ENCODE results near the gene GAS7.

GAS7 gene

DNA sequence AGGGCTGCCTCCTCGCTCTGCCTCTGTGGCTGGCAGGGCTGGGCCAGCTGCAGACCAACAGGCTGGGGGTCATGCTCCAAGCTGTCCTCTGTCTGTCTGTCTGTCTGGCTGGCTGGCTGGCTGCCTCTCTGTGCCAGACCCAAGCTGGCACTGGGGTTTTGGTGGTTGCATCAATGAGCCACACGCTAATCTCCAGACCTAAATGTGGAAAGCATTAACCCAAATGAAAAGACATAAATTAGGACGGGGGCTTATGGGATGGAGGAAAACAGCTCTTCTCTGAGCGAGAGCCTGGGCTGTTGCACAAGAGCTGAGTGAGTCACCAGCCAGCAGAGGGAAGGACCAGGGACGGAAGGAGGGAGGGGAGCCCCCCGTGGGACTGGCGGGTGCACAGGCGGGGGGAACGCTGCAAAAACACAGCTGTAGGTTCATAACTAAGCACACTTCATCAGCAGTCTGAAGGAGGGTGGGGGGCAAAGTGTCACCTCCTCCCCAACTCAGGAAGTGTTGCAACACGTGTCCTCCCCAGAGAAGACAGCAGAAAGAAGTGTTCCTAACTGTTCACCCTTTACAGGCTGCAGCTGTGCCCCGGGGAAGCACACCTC lies 83.4 kb downstream of the GAS7 start (continued):
- TF ChIP-seq BACH2 (CRISPR knock-in tag; IDR thresholded peaks at IDR 0.05; ENCODE audit: borderline replicate concordance): no peak

- no peak for ATAC-seq
These were observed 85.4 kb downstream of the GAS7 start for GRCh38 chr17:10112962-10113361.

GRCh38 chr17:10111907-10112452 lies 86.4 kb downstream of the GAS7 start:
- no peak for ATAC-seq
- TF ChIP-seq RARB (CRISPR knock-in tag; IDR thresholded peaks at IDR 0.05) (no peak), ARNTL (CRISPR knock-in tag; IDR thresholded peaks at IDR 0.05; ENCODE audit: borderline replicate concordance, low read depth) (no peak), PATZ1 (CRISPR knock-in tag; IDR thresholded peaks at IDR 0.05; ENCODE audit: borderline replicate concordance) (no peak), ZC3H10 (CRISPR knock-in tag; IDR thresholded peaks at IDR 0.05) (no peak), GLIS3 (CRISPR knock-in tag; IDR thresholded peaks at IDR 0.05) (no peak), ESRRG (CRISPR knock-in tag; IDR thresholded peaks at IDR 0.05) (no peak), CSRNP3 (CRISPR knock-in tag; IDR thresholded peaks at IDR 0.05) (no peak), TCF4 (CRISPR knock-in tag; IDR thresholded peaks at IDR 0.05; ENCODE audit: borderline replicate concordance) (no peak), SNAI2 (CRISPR knock-in tag; IDR thresholded peaks at IDR 0.05) (no peak), ISL1 (CRISPR knock-in tag; IDR thresholded peaks at IDR 0.05) (no peak), CSDC2 (CRISPR knock-in tag; IDR thresholded peaks at IDR 0.05) (no peak), TSHZ2 (CRISPR knock-in tag; IDR thresholded peaks at IDR 0.05) (no peak), ZNF565 (CRISPR knock-in tag; conservative IDR thresholded peaks at IDR 0.05; ENCODE audit: low read depth) (no peak), ZFP30 (CRISPR knock-in tag; IDR thresholded peaks at IDR 0.05) (no peak), PPARA (CRISPR knock-in tag; IDR thresholded peaks at IDR 0.05; ENCODE audit: borderline replicate concordance) (no peak)

More at GRCh38 chr17:10112962-10113361, 85.4 kb downstream of the GAS7 start:
- TF ChIP-seq ZNF8 (CRISPR knock-in tag; IDR thresholded peaks at IDR 0.05): no peak
- no peak for TF ChIP-seq ZNF565 (CRISPR knock-in tag; conservative IDR thresholded peaks at IDR 0.05; ENCODE audit: low read depth)
- TF ChIP-seq ZC3H10 (CRISPR knock-in tag; IDR thresholded peaks at IDR 0.05): no peak
- no peak for TF ChIP-seq CSRNP3 (CRISPR knock-in tag; IDR thresholded peaks at IDR 0.05)
- no peak for TF ChIP-seq BACH2 (CRISPR knock-in tag; IDR thresholded peaks at IDR 0.05; ENCODE audit: borderline replicate concordance)
- no peak for TF ChIP-seq GLIS3 (CRISPR knock-in tag; IDR thresholded peaks at IDR 0.05)
- TF ChIP-seq RARB (CRISPR knock-in tag; IDR thresholded peaks at IDR 0.05): no peak
- TF ChIP-seq CREB5 (CRISPR knock-in tag; IDR thresholded peaks at IDR 0.05; ENCODE audit: low read depth): no peak
- no peak for TF ChIP-seq ISL1 (CRISPR knock-in tag; IDR thresholded peaks at IDR 0.05)
- TF ChIP-seq, protein P1, sequence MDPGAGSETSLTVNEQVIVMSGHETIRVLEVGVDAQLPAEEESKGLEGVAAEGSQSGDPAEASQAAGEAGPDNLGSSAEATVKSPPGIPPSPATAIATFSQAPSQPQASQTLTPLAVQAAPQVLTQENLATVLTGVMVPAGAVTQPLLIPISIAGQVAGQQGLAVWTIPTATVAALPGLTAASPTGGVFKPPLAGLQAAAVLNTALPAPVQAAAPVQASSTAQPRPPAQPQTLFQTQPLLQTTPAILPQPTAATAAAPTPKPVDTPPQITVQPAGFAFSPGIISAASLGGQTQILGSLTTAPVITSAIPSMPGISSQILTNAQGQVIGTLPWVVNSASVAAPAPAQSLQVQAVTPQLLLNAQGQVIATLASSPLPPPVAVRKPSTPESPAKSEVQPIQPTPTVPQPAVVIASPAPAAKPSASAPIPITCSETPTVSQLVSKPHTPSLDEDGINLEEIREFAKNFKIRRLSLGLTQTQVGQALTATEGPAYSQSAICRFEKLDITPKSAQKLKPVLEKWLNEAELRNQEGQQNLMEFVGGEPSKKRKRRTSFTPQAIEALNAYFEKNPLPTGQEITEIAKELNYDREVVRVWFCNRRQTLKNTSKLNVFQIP (CRISPR knock-in tag; IDR thresholded peaks at IDR 0.05; ENCODE audit: borderline replicate concordance, low read depth): no peak
- no peak for TF ChIP-seq TCF4 (CRISPR knock-in tag; IDR thresholded peaks at IDR 0.05; ENCODE audit: borderline replicate concordance)
- TF ChIP-seq ZNF70 (CRISPR knock-in tag; IDR thresholded peaks at IDR 0.05): no peak
- TF ChIP-seq CSDC2 (CRISPR knock-in tag; IDR thresholded peaks at IDR 0.05): no peak
- no peak for TF ChIP-seq ZFP3 (CRISPR knock-in tag; IDR thresholded peaks at IDR 0.05)
- TF ChIP-seq PPARA (CRISPR knock-in tag; IDR thresholded peaks at IDR 0.05; ENCODE audit: borderline replicate concordance): no peak
- TF ChIP-seq ZFP30 (CRISPR knock-in tag; IDR thresholded peaks at IDR 0.05): no peak
- TF ChIP-seq ESRRG (CRISPR knock-in tag; IDR thresholded peaks at IDR 0.05): no peak
- no peak for TF ChIP-seq ARNTL (CRISPR knock-in tag; IDR thresholded peaks at IDR 0.05; ENCODE audit: borderline replicate concordance, low read depth)
